Activated CD4-positive, alpha-beta T cell treated with anti-CD3 and anti-CD28 coated beads, Interleukin-2, amount 50 U/mL, for 24 hours (primary cell): ENCODE measurements around the gene PRDM2.
"Not testable (repeated sequence)": the region's sequence is repeated elsewhere in the genome, so short reads cannot be mapped to it uniquely, and the experiment has no call there.

Experiments
- DNase-seq, 2 donors: peaks; one replicate each; pipeline ENCODE4 v3.0.0-alpha.2; 2020; ENCODE audit warnings: low read depth in 1 of 2, low spot score in 1 of 2

Gene PRDM2

GRCh38 chr1:13700521-13701270, 708 bp downstream of the PRDM2 start:
- peak; percentile 29 to 38 for DNase-seq

- DNase-seq: no peak
Observed at GRCh38 chr1:13701271-13701640, 1.3 kb downstream of the PRDM2 start.

GRCh38 chr1:13702425-13703127, 2.6 kb downstream of the PRDM2 start:
- DNase-seq: peak in 1 of 2 donors; percentile 43

GRCh38 chr1:13703128-13703513, 3.1 kb downstream of the PRDM2 start:
- no peak for DNase-seq

- no peak for DNase-seq
Observed at GRCh38 chr1:13703558-13704490, 3.8 kb downstream of the PRDM2 start.

- DNase-seq: no peak
Observed at GRCh38 chr1:13706046-13706445, 6.1 kb downstream of the PRDM2 start.

GRCh38 chr1:13707164-13707563, 7.2 kb downstream of the PRDM2 start:
- no peak for DNase-seq

- DNase-seq: no peak
Observed at GRCh38 chr1:13708380-13708982, 8.5 kb downstream of the PRDM2 start.

- no peak for DNase-seq
Observed at GRCh38 chr1:13710086-13710485, 10.1 kb downstream of the PRDM2 start.

- DNase-seq: no peak
Observed at GRCh38 chr1:13714851-13715250, 14.9 kb downstream of the PRDM2 start.

- DNase-seq: not testable (repeated sequence)
Observed at GRCh38 chr1:13715616-13716287, 15.8 kb downstream of the PRDM2 start.

GRCh38 chr1:13722808-13723360, 22.9 kb downstream of the PRDM2 start:
- no peak for DNase-seq

GRCh38 chr1:13723810-13724209, 23.8 kb downstream of the PRDM2 start:
- no peak for DNase-seq

- peak in 1 of 2 donors; percentile 30 for DNase-seq
Observed at GRCh38 chr1:13725714-13726175, 25.8 kb downstream of the PRDM2 start.

- no peak for DNase-seq
Observed at GRCh38 chr1:13728091-13728715, 28.2 kb downstream of the PRDM2 start.

GRCh38 chr1:13730291-13730690, 30.3 kb downstream of the PRDM2 start:
- DNase-seq: no peak

- DNase-seq: peak; percentile 37 to 76
Observed at GRCh38 chr1:13730751-13731482, 30.9 kb downstream of the PRDM2 start.

GRCh38 chr1:13731897-13732296, 31.9 kb downstream of the PRDM2 start:
- DNase-seq: no peak
